B cell (primary cell): ENCODE measurements around the gene GIPC1. TPM values are rescaled to one million over a fixed set of nuclear protein-coding genes. Genes with fewer than 3 reads are reported as not detected.

Experiments
- ATAC-seq: fragments of 200-7000 bp; cut with Tn5 transposase; one replicate; pipeline ENCODE4 v1.10.0; 2021; ENCODE audit warnings: low read depth, mild to moderate bottlenecking, moderate number of reproducible peaks, moderate library complexity
- CTCF ChIA-PET: fragments of 350-600 bp; sonication (Branson Sonifier 250); formaldehyde crosslinking; loops from one replicate; lab custom pipeline; 2021; ENCODE audit warnings: antibody characterized with exemption, inconsistent platforms; lab: Charles Lee
- POLR2A ChIA-PET: fragments of 350-600 bp; sonication (Branson Sonifier 250); formaldehyde crosslinking; loops from one replicate; lab custom pipeline; 2021; ENCODE audit warnings: antibody characterized with exemption; lab: Charles Lee
- DNase-seq: peaks from one replicate; pipeline ENCODE4 v3.0.0; 2013
- H2AFZ ChIP-seq: 2 replicates; pipeline ENCODE4 v1.6.1; 2012; ENCODE audit warnings: mild to moderate bottlenecking, low read depth, low read length; ENCODE audit not compliant: insufficient read depth, poor library complexity, severe bottlenecking
- H3K27ac ChIP-seq, 2 donors: 1 replicate in 1 of 2; 2 replicates in 1 of 2; pipeline ENCODE4 v1.5.1; 2012 to 2013; ENCODE audit warnings: low read length in 2 of 2, mild to moderate bottlenecking in 2 of 2, moderate library complexity in 1 of 2
- H3K27me3 ChIP-seq, 4 experiments: fragments of 200-600 bp in 1 of 4; sonication (generic) in 1 of 4; replicated peaks in 1 of 4; 1 replicate in 2 of 4; 2 replicates in 2 of 4; pipeline versions ENCODE4 v1.6.1 to v1.7.0; 2013 to 2016; ENCODE audit warnings: low read length in 3 of 4, mild to moderate bottlenecking in 2 of 4, mixed read lengths in 1 of 4, moderate library complexity in 1 of 4; ENCODE audit not compliant: insufficient read depth in 4 of 4, control insufficient read depth in 3 of 4; ENCODE audit errors: control extremely low read depth in 1 of 4
- H3K36me3 ChIP-seq, 2 experiments: replicated peaks in 1 of 2; 1 replicate in 1 of 2; 2 replicates in 1 of 2; pipeline versions ENCODE4 v1.6.1 to v1.7.1; 2013; ENCODE audit warnings: low read length in 1 of 2; ENCODE audit not compliant: insufficient read depth in 2 of 2, control insufficient read depth in 1 of 2; ENCODE audit errors: control extremely low read depth in 1 of 2, extremely low read depth in 1 of 2
- H3K4me1 ChIP-seq, 2 donors: fragments of 200-600 bp in 1 of 2; sonication (generic) in 1 of 2; 1 replicate in 1 of 2; 2 replicates in 1 of 2; pipeline versions ENCODE4 v1.5.1 to v1.6.1; 2013 to 2017; ENCODE audit warnings: low read length in 2 of 2; ENCODE audit not compliant: control insufficient read depth in 2 of 2, insufficient read depth in 2 of 2
- H3K4me2 ChIP-seq: replicated peaks from 2 replicates; pipeline ENCODE3; 2012; ENCODE audit warnings: mild to moderate bottlenecking, low read depth, low read length; ENCODE audit not compliant: poor library complexity, severe bottlenecking
- H3K4me3 ChIP-seq, 5 experiments: fragments of 200-600 bp in 1 of 5; sonication (generic) in 1 of 5; 1 replicate in 3 of 5; 2 replicates in 2 of 5; pipeline versions ENCODE4 v1.5.1 to v1.7.0; 2011 to 2016; ENCODE audit warnings: low read length in 4 of 5, mild to moderate bottlenecking in 4 of 5, low read depth in 2 of 5, control low read depth in 1 of 5, moderate library complexity in 1 of 5; ENCODE audit not compliant: insufficient read depth in 1 of 5; ENCODE audit errors: control extremely low read depth in 1 of 5, extremely low read depth in 1 of 5
- H3K79me2 ChIP-seq: fragments of 200-600 bp; sonication (generic); one replicate; pipeline ENCODE4 v1.6.0; 2016; ENCODE audit warnings: low read length; ENCODE audit not compliant: control insufficient read depth, insufficient read depth
- H3K9ac ChIP-seq: fragments of 200-600 bp; sonication (generic); 2 replicates; pipeline ENCODE4 v1.6.1; 2017; ENCODE audit warnings: mild to moderate bottlenecking, low read length, moderate library complexity
- H3K9me3 ChIP-seq, 3 donors: one replicate each; pipeline versions ENCODE4 v1.6.1 to v1.7.1; 2013; ENCODE audit warnings: low read length in 2 of 3; ENCODE audit not compliant: control insufficient read depth in 2 of 3, insufficient read depth in 1 of 3; ENCODE audit errors: control extremely low read depth in 1 of 3
- H4K20me1 ChIP-seq: 2 replicates; pipeline ENCODE4 v1.6.0; 2012; ENCODE audit warnings: mild to moderate bottlenecking, low read length; ENCODE audit not compliant: insufficient read depth, control insufficient read depth, poor library complexity, severe bottlenecking
- H3K27ac Mint-ChIP-seq: one replicate; pipeline ENCODE4 v1.8.0; 2021; ENCODE audit warnings: mixed read lengths
- H3K27me3 Mint-ChIP-seq: one replicate; pipeline ENCODE4 v1.8.0; 2021; ENCODE audit warnings: mixed read lengths
- H3K4me1 Mint-ChIP-seq: one replicate; pipeline ENCODE4 v1.8.0; 2021; ENCODE audit warnings: mixed read lengths
- H3K4me3 Mint-ChIP-seq: one replicate; pipeline ENCODE4 v1.8.0; 2021; ENCODE audit warnings: mixed read lengths
- H3K9me3 Mint-ChIP-seq: one replicate; pipeline ENCODE4 v1.8.0; 2022; ENCODE audit warnings: mixed read lengths; ENCODE audit not compliant: insufficient read depth
- CTCF ChIP-seq: fragments of 200-600 bp; IDR thresholded peaks from one replicate; pipeline ENCODE4 v1.8.0; 2022; ENCODE audit warnings: antibody characterized with exemption, mild to moderate bottlenecking
- EZH2 ChIP-seq: IDR thresholded peaks from 2 replicates; pipeline ENCODE4 v1.6.1; 2012; ENCODE audit warnings: borderline replicate concordance, low read depth, mild to moderate bottlenecking, moderate library complexity, low read length; ENCODE audit not compliant: insufficient read depth, poor library complexity, severe bottlenecking
- WGBS: methylation state at CpG from one replicate; pipeline ENCODE4 v1.1.5; 2013; ENCODE audit warnings: missing lambda C conversion rate; ENCODE audit not compliant: insufficient coverage; 5-methylcytosine and 5-hydroxymethylcytosine counted together
- intact Hi-C: fragments of 100-400 bp; cut with micrococcal nuclease; formaldehyde crosslinking; loops from one replicate; pipeline ENCODE4 v1.10.0; 2022
- polyA plus RNA-seq: library from polyadenylated mRNA; depleted of rRNA; stranded (reverse); fragments of >200 nt; gene quantifications from 2 replicates; pipeline ENCODE4 v1.2.3, GENCODE V29; 2012
- total RNA-seq, 2 donors: library from RNA; stranded (reverse); fragments of 120-200 nt in 1 of 2; gene quantifications; 1 replicate in 1 of 2; 2 replicates in 1 of 2; pipeline versions ENCODE4 v1.2.3 to v1.2.4, GENCODE V29; 2013 to 2022

GIPC1 gene
- total and polyA plus RNA-seq, 2 donors (not counting 1 experiment from before 2014, with no cell fraction given), result 11.3 to 12.0 TPM

- Mint-ChIP-seq H3K27me3 (no peaks in the 10 kb centered on the region), H3K9me3 (no peaks in the 10 kb centered on the region), H3K4me1 (peaks cover 29% of the 10 kb centered on the region), H3K27ac (peak within 1 kb of the TSS; percentile 95), H3K4me3 (peak within 1 kb of the TSS; percentile 91)
- TF ChIP-seq EZH2 (no peak), CTCF (no peak)
- Histone ChIP-seq H3K9ac (peak within 1 kb of the TSS; percentile 90), H3K4me2 (peak within 1 kb of the TSS; percentile 92), H3K79me2 (peaks cover 46% of the 10 kb centered on the region), H3K4me1 (peaks cover 13 to 22% of the 10 kb centered on the region in 2 donors), H3K36me3 (peaks cover 0 to 1% of the 10 kb centered on the region in 2 experiments), H3K4me3 (peak within 1 kb of the TSS; percentile 64 to 95 (median 72)), H3K27ac (peak within 1 kb of the TSS; percentile 56 to 86), H3K27me3 (no peaks in the 10 kb centered on the region), H4K20me1 (peaks cover 14% of the 10 kb centered on the region), H3K9me3 (no peaks in the 10 kb centered on the region), H2AFZ (peak within 1 kb of the TSS; percentile 92)
- ATAC-seq (peak; percentile 97), DNase-seq (peak; percentile 100)
- intact Hi-C loops, result loop anchor here (1.0 kb wide), 5 partner anchors 11 to 160 kb away; partner anchors contain the start of genes DDX39A, DNAJB1 and NDUFB7
- POLR2A ChIA-PET, result interaction anchor here (0.5 to 1.4 kb wide), 2 partner anchors 11 to 44 kb away, joined by 4 to 13 read pairs; partner anchors contain the start of gene DNAJB1
- WGBS, result under 1% methylated on average over 57 of the region's 59 CpGs
- CTCF ChIA-PET, result interaction anchor here (0.6 kb wide), 1 partner anchor 86 kb away, joined by 3 read pairs; no protein-coding TSS in a partner anchor
Observed at GRCh38 chr19:14529254-14530004, 33.5 kb upstream of the GIPC1 start, which contains the start of gene TECR. Gene TECR, plus strand, starts transcription at chr19:14529594. Its CDS starts 103 bp downstream, at chr19:14529697.
